Mesothelial cell of epicardium (in vitro differentiated cells): ENCODE measurements around the gene SHISA9. TPM values are rescaled to one million over a fixed set of nuclear protein-coding genes. Genes with fewer than 3 reads are reported as not detected.

Source experiments
- DNase-seq, 2 experiments: peaks; one replicate each; pipeline ENCODE4 v3.0.0; 2021; ENCODE audit warnings: low spot score in 2 of 2; ENCODE audit not compliant: unreplicated experiment in 2 of 2
- H3K27ac Mint-ChIP-seq: 2 replicates; pipeline ENCODE4 v1.8.0; 2021; ENCODE audit warnings: mixed read lengths
- H3K27me3 Mint-ChIP-seq: 2 replicates; pipeline ENCODE4 v1.8.0; 2021; ENCODE audit warnings: low read depth, mixed read lengths
- H3K36me3 Mint-ChIP-seq: 2 replicates; pipeline ENCODE4 v1.8.0; 2021; ENCODE audit warnings: mixed read lengths
- H3K4me1 Mint-ChIP-seq: 2 replicates; pipeline ENCODE4 v1.8.0; 2021; ENCODE audit warnings: mixed read lengths
- H3K4me3 Mint-ChIP-seq: 2 replicates; pipeline ENCODE4 v1.8.0; 2021; ENCODE audit warnings: mild to moderate bottlenecking, moderate library complexity, mixed read lengths
- H3K9me3 Mint-ChIP-seq: 2 replicates; pipeline ENCODE4 v1.8.0; 2021; ENCODE audit warnings: mixed read lengths
- total RNA-seq: library from RNA; stranded (reverse); gene quantifications from 3 replicates; pipeline ENCODE4 v1.2.1, GENCODE V29; 2021
- TF ChIP-seq, protein P1 (sequence below): fragments of 200-600 bp; sonication (generic); IDR thresholded peaks from one replicate; pipeline ENCODE4 v1.5.0; 2021; ENCODE audit warnings: antibody characterized with exemption; ENCODE audit not compliant: unreplicated experiment

The SHISA9 gene
- total RNA-seq, 1 donor from 2014 or later = 0.04 TPM

DNA sequence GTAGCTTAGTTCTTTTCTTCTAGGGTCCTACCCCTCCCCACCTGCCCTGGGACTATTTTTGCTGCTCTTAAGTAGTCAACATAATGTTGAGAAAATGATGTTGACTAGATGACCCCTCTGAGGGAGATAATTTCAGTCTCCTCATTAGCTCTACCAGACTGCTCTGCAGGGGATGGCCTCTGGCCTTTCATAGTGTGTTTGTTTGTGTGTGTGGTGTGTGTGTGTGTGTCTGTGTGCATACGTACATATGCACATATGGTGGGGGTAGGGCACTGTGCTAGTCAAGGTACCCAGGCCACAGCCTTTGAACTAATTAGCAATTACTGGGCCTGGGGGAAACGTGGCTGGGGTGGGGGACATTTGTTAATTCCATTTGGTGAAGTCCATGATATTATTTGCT lies 254.0 kb downstream of the SHISA9 start:
- no peaks in the 10 kb centered on the region for H3K4me1 Mint-ChIP-seq
- no peak for DNase-seq
- TF ChIP-seq, protein P1, sequence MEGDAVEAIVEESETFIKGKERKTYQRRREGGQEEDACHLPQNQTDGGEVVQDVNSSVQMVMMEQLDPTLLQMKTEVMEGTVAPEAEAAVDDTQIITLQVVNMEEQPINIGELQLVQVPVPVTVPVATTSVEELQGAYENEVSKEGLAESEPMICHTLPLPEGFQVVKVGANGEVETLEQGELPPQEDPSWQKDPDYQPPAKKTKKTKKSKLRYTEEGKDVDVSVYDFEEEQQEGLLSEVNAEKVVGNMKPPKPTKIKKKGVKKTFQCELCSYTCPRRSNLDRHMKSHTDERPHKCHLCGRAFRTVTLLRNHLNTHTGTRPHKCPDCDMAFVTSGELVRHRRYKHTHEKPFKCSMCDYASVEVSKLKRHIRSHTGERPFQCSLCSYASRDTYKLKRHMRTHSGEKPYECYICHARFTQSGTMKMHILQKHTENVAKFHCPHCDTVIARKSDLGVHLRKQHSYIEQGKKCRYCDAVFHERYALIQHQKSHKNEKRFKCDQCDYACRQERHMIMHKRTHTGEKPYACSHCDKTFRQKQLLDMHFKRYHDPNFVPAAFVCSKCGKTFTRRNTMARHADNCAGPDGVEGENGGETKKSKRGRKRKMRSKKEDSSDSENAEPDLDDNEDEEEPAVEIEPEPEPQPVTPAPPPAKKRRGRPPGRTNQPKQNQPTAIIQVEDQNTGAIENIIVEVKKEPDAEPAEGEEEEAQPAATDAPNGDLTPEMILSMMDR = no peak
- no peaks in the 10 kb centered on the region for H3K36me3 Mint-ChIP-seq
- no peak overlapping the region for H3K27ac Mint-ChIP-seq
- H3K4me3 Mint-ChIP-seq = no peak overlapping the region
- peaks cover 7% of the 10 kb centered on the region for H3K27me3 Mint-ChIP-seq
- no peaks in the 10 kb centered on the region for H3K9me3 Mint-ChIP-seq

DNA sequence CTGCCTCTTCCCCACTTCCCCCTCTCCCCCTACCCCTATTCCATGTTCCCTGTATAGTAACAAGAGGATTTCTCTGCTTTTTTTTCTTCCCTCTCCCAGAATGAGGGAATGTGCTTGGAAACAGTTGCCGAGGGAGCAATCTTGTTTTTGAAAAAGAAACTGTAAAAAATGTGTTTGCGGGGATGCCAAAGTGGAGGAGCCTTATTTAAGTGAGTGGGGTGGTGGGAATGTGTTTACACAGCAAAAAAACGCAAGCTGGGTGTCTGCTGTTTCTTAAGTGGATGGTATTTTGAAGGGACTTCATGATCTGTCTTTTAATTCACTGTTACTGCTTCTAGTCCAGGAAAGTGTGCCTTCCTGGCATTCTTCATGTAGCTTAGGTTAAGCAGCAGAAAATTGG lies 254.4 kb downstream of the SHISA9 start:
- H3K27me3 Mint-ChIP-seq = peaks cover 10% of the 10 kb centered on the region
- TF ChIP-seq, protein P1 = no peak
- no peaks in the 10 kb centered on the region for H3K36me3 Mint-ChIP-seq
- no peaks in the 10 kb centered on the region for H3K9me3 Mint-ChIP-seq
- no peak overlapping the region for H3K4me3 Mint-ChIP-seq
- no peak overlapping the region for H3K27ac Mint-ChIP-seq
- no peaks in the 10 kb centered on the region for H3K4me1 Mint-ChIP-seq
- no peak for DNase-seq

DNA sequence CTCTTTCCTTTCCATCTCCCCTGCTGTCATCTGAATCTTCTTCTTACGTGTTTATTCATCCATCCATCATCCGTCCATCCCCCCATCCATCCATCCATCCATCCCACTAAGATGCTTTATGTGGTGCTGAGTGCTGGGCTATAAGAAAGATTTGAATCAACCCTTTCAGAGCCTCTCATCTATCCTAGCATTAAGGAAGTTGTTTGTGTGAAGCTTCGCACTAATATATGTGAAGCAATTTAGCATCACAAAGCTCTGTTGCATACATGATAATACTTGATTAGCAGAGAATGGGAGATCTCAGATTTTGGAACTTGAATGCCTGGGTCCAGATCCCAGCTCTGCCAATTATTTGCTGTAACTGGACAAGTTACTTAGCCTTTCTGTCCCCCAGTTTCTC lies 255.7 kb downstream of the SHISA9 start:
- Mint-ChIP-seq H3K27ac (no peak overlapping the region), H3K4me3 (no peak overlapping the region), H3K36me3 (no peaks in the 10 kb centered on the region), H3K9me3 (no peaks in the 10 kb centered on the region), H3K4me1 (no peaks in the 10 kb centered on the region), H3K27me3 (peaks cover 19% of the 10 kb centered on the region)
- no peak for DNase-seq
- TF ChIP-seq, protein P1 = no peak

DNA sequence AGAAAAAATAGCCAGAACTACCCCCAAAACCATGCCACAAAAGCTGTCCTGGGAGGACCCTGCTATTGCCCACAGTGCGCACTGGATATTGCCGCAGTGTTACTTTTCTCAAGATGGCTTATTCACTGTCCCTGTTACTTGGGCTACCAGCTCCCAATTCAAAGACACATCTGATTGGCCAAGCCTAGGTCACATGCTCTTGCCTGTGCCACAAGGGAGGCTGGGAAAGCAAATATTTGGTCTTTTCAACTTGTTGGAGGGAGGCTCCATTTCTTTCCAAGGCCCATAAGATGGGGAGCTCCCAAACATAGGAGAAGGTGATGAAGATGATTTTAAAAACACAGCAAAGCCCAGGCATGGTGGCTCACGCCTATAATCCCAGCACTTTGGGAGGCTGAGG lies 257.0 kb downstream of the SHISA9 start:
- H3K4me3 Mint-ChIP-seq = no peak overlapping the region
- H3K36me3 Mint-ChIP-seq = no peaks in the 10 kb centered on the region
- DNase-seq = no peak
- TF ChIP-seq, protein P1 = no peak
- H3K9me3 Mint-ChIP-seq = no peaks in the 10 kb centered on the region
- no peak overlapping the region for H3K27ac Mint-ChIP-seq
- H3K27me3 Mint-ChIP-seq = peaks cover 23% of the 10 kb centered on the region
- H3K4me1 Mint-ChIP-seq = no peaks in the 10 kb centered on the region

DNA sequence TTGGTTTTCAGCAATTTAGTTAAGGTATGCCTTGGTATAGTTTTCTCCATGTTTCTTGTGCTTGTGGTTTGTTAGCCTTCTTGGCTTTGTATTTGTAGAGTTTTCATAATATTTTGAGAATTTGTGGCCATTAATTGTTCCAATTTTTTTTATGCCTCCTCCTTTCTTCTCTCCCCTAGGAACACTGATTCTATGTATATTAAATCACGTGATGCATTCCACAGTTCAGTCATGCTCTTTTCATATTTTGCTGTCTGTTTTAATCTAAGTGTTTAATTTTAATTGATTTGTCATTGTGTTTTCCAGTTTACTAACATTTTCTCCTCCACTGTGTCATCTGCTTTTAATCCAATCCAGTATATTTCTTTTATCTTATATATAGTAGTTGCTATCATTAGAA lies 263.6 kb downstream of the SHISA9 start:
- TF ChIP-seq, protein P1 = no peak
- Mint-ChIP-seq H3K4me1 (no peaks in the 10 kb centered on the region), H3K9me3 (peaks cover 8% of the 10 kb centered on the region), H3K27me3 (peaks cover 16% of the 10 kb centered on the region), H3K4me3 (no peak overlapping the region), H3K27ac (no peak overlapping the region), H3K36me3 (no peaks in the 10 kb centered on the region)
- DNase-seq = no peak

DNA sequence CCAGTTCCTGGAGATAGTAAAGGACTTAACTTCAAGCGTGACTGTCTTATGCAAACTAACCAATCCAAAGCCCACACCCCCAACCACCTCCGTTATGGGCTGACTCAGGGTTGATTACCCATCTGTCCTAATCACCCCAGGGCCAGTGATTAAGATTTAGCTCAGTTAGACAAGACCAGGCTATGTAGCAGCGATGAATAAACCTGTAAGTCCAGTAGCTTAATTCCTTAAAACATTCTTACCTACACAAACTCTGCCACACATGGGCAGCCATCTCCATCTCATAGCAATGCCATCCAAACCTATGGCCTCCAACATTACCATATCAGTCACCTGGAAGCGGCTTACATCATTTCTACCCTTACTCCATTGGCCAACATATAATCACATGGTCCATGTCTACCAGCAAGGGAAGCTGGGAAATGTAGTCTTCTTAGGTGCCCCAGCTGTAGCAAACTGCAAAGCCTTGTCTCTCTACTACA lies 266.7 kb downstream of the SHISA9 start:
- H3K9me3 Mint-ChIP-seq = peaks cover 8% of the 10 kb centered on the region
- H3K27me3 Mint-ChIP-seq = no peaks in the 10 kb centered on the region

More for the DNA sequence above, 266.7 kb downstream of the SHISA9 start:
- H3K27ac Mint-ChIP-seq = no peak overlapping the region
- TF ChIP-seq, protein P1 = no peak
- H3K4me1 Mint-ChIP-seq = no peaks in the 10 kb centered on the region
- DNase-seq = no peak
- no peak overlapping the region for H3K4me3 Mint-ChIP-seq
- H3K36me3 Mint-ChIP-seq = no peaks in the 10 kb centered on the region
